ENCODE results near the gene VAMP2. TPM values are rescaled to one million over a fixed set of nuclear protein-coding genes. Genes with fewer than 3 reads are reported as not detected.

The VAMP2 gene
- total and polyA plus RNA-seq, 10 of the 15 experiments (the other 5 are each of a cell fraction or from before 2014, with no cell fraction given): 3.0 to 35.2 (median 25.0) TPM

GRCh38 chr17:8145811-8146210 lies 16.9 kb downstream of the VAMP2 start:
- intact Hi-C loops (cut with micrococcal nuclease; ENCODE audit: unreplicated experiment): no loop called here
- ChIA-PET RAD21 (ENCODE audit: unreplicated experiment) (no interaction called here), SMC1A (ENCODE audit: uncharacterized antibody, unreplicated experiment) (no interaction called here), POLR2A (no interaction called here), CTCF (interaction anchor here (1.1 kb wide), 1 partner anchor 75 kb away, joined by 3 read pairs; no protein-coding TSS in a partner anchor)
- no peak for FAIRE-seq
- Histone ChIP-seq H3K27ac (ENCODE audit: control insufficient read depth, insufficient read depth) (no peak overlapping the region), H2AFZ (ENCODE audit: control insufficient read depth, low read depth, low read length) (no peak overlapping the region), H3K79me2 (ENCODE audit: control insufficient read depth, insufficient read depth, low read length) (peaks cover 7% of the 10 kb centered on the region), H3K4me3 (no peak overlapping the region), H3K4me1 (ENCODE audit: control insufficient read depth, insufficient read depth, low read length) (peaks cover 6% of the 10 kb centered on the region), H3K36me3 (ENCODE audit: control insufficient read depth in 2 of 2, insufficient read depth in 2 of 2, low read length in 1 of 2) (peaks cover 9 to 32% of the 10 kb centered on the region in 2 experiments), H4K20me1 (ENCODE audit: control insufficient read depth, insufficient read depth) (no peaks in the 10 kb centered on the region; the same call in 1 of the 2 replicates), H3K9me3 (replicated peaks; ENCODE audit: control insufficient read depth, insufficient read depth, low read length) (no peaks in the 10 kb centered on the region), H3K4me2 (ENCODE audit: control insufficient read depth, insufficient read depth) (no peak overlapping the region), H3K9ac (ENCODE audit: control insufficient read depth, insufficient read depth, low read length) (no peak overlapping the region), H3K27me3 (replicated peaks in 1 of 2; ENCODE audit: control insufficient read depth in 2 of 2, insufficient read depth in 2 of 2, low read length in 1 of 2) (no peaks in the 10 kb centered on the region)
- in situ Hi-C loops (cut with MboI): no loop called here
- TF ChIP-seq CHD1 (IDR thresholded peaks at IDR 0.05; ENCODE audit: low read depth, low read length): no peak
- no peak for TF ChIP-seq ZNF217 (IDR thresholded peaks at IDR 0.05)
- no peak for TF ChIP-seq MYC (IDR thresholded peaks at IDR 0.05; ENCODE audit: insufficient read depth, insufficient read length, insufficient replicate concordance, low read length, severe bottlenecking)
- no peak for TF ChIP-seq HDGF (IDR thresholded peaks at IDR 0.05)
- TF ChIP-seq ATF7 (IDR thresholded peaks at IDR 0.05; ENCODE audit: low read depth): no peak
- no peak for TF ChIP-seq JUNB (IDR thresholded peaks at IDR 0.05)
- 95% methylated on average over 9 of the region's 12 CpGs for WGBS (ENCODE audit: insufficient coverage, insufficient replicate concordance, low lambda C conversion rate, missing lambda C conversion rate)
- ATAC-seq: no peak
- BruUV-seq (replicated peaks): no TSS peak
- no peak for DNase-seq (ENCODE audit: low read depth, low spot score)

GRCh38 chr17:8144401-8145231 lies 18.1 kb downstream of the VAMP2 start:
- no peak overlapping the region for H2AFZ ChIP-seq (ENCODE audit: control insufficient read depth, low read depth, low read length)
- BruUV-seq (replicated peaks): no TSS peak
- intact Hi-C loops (cut with micrococcal nuclease; ENCODE audit: unreplicated experiment): no loop called here
- FAIRE-seq: no peak
- no peak for DNase-seq (ENCODE audit: low read depth, low spot score)
- no peak overlapping the region for H3K9ac ChIP-seq (ENCODE audit: control insufficient read depth, insufficient read depth, low read length)
- ChIA-PET POLR2A (no interaction called here), SMC1A (ENCODE audit: uncharacterized antibody, unreplicated experiment) (no interaction called here), RAD21 (ENCODE audit: unreplicated experiment) (no interaction called here), CTCF (interaction anchor here (1.1 kb wide), 1 partner anchor 77 kb away, joined by 3 read pairs; no protein-coding TSS in a partner anchor)
- H4K20me1 ChIP-seq (ENCODE audit: control insufficient read depth, insufficient read depth): no peaks in the 10 kb centered on the region
- no peaks in the 10 kb centered on the region for H3K9me3 ChIP-seq (replicated peaks; ENCODE audit: control insufficient read depth, insufficient read depth, low read length)
- TF ChIP-seq CTCF (IDR thresholded peaks at IDR 0.05 in 2 of 3, conservative IDR thresholded peaks at IDR 0.05 in 1 of 3; ENCODE audit: control insufficient read depth in 2 of 3, extremely low read depth in 1 of 3, insufficient read depth in 1 of 3, low read depth in 3 of 3, low read length in 3 of 3): no peak
- TF ChIP-seq BACH1 (IDR thresholded peaks at IDR 0.05; ENCODE audit: borderline replicate concordance): 0 out of 2 replicates have a peak, but pooled peaks have one; percentile 26
- TF ChIP-seq STAT1 (conservative IDR thresholded peaks at IDR 0.05): no peak
- peak; percentile 11; the same call in 1 of the 2 replicates for TF ChIP-seq POLR2AphosphoS5 (IDR thresholded peaks at IDR 0.05; ENCODE audit: low read length)
- ATAC-seq: no peak
- H3K27me3 ChIP-seq (replicated peaks in 1 of 2; ENCODE audit: control insufficient read depth in 2 of 2, insufficient read depth in 2 of 2, low read length in 1 of 2): no peaks in the 10 kb centered on the region
- WGBS (ENCODE audit: insufficient coverage, insufficient replicate concordance, low lambda C conversion rate, missing lambda C conversion rate): 76% methylated on average over 15 of the region's 15 CpGs
- H3K27ac ChIP-seq (ENCODE audit: control insufficient read depth, insufficient read depth): no peak overlapping the region
- H3K36me3 ChIP-seq (ENCODE audit: control insufficient read depth in 2 of 2, insufficient read depth in 2 of 2, low read length in 1 of 2): peaks cover 11 to 32% of the 10 kb centered on the region in 2 experiments
- no peaks in the 10 kb centered on the region; the same call in 1 of the 2 replicates for H3K79me2 ChIP-seq (ENCODE audit: control insufficient read depth, insufficient read depth, low read length)
- no peak overlapping the region for H3K4me2 ChIP-seq (ENCODE audit: control insufficient read depth, insufficient read depth)
- in situ Hi-C loops (cut with MboI): no loop called here
- H3K4me3 ChIP-seq: no peak overlapping the region
- H3K4me1 ChIP-seq (ENCODE audit: control insufficient read depth, insufficient read depth, low read length): peaks cover under 1% of the 10 kb centered on the region

Measured in GM12878 (cell line).